ENCODE results near the gene SLC25A39. TPM values are rescaled to one million over a fixed set of nuclear protein-coding genes. Genes with fewer than 3 reads are reported as not detected.

The SLC25A39 gene
- total RNA-seq, 1 experiment from 2014 or later, result 164 TPM

DNA sequence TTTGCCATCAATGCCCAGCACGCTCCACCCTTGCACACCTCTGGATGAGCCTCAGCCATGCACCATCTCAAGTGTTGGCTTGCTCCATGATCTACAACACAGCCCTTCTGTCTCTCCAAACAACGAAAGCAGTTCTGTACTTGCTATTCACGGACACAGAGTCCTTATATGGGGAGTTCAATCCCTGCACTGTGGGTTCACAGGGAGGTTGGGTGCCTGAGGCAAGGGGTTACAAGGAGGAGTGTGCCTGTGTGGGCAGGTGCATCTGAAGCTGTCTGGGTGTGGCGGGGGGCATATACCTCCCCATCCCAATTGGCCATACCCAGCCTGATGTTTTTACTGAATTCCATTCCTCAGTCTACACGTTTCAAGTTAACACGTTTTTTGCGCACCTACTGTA lies 10.6 kb downstream of the SLC25A39 start:
- no peaks in the 10 kb centered on the region for H3K9me3 ChIP-seq (ENCODE audit: insufficient read depth, low read depth)
- DNase-seq, result no peak
- intact Hi-C loops (cut with micrococcal nuclease; ENCODE audit: unreplicated experiment), result no loop called here
- H3K79me2 ChIP-seq (ENCODE audit: low read depth), result no peaks in the 10 kb centered on the region
- H3F3A ChIP-seq (ENCODE audit: insufficient read depth, low read depth), result peaks cover 25% of the 10 kb centered on the region; the same call in 1 of the 2 replicates
- no peaks in the 10 kb centered on the region for H3K36me3 ChIP-seq (ENCODE audit: low read depth)
- no peaks in the 10 kb centered on the region for H3K9me2 ChIP-seq (ENCODE audit: insufficient read depth)
- no TSS peak for BruUV-seq (replicated peaks)
- H3K27ac ChIP-seq, result no peak overlapping the region
- no peak overlapping the region for H3K4me2 ChIP-seq
- ChIA-PET POLR2A (ENCODE audit: unreplicated experiment) (no interaction called here), CTCF (no interaction called here)
- H3K4me3 ChIP-seq, result no peak overlapping the region
- TF ChIP-seq, protein P1, sequence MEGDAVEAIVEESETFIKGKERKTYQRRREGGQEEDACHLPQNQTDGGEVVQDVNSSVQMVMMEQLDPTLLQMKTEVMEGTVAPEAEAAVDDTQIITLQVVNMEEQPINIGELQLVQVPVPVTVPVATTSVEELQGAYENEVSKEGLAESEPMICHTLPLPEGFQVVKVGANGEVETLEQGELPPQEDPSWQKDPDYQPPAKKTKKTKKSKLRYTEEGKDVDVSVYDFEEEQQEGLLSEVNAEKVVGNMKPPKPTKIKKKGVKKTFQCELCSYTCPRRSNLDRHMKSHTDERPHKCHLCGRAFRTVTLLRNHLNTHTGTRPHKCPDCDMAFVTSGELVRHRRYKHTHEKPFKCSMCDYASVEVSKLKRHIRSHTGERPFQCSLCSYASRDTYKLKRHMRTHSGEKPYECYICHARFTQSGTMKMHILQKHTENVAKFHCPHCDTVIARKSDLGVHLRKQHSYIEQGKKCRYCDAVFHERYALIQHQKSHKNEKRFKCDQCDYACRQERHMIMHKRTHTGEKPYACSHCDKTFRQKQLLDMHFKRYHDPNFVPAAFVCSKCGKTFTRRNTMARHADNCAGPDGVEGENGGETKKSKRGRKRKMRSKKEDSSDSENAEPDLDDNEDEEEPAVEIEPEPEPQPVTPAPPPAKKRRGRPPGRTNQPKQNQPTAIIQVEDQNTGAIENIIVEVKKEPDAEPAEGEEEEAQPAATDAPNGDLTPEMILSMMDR (conservative IDR thresholded peaks at IDR 0.05), result no peak
- no peak for TF ChIP-seq EZH2 (IDR thresholded peaks at IDR 0.05; ENCODE audit: low read depth)
- H4K20me1 ChIP-seq (ENCODE audit: insufficient read depth), result no peaks in the 10 kb centered on the region
- H3K27me3 ChIP-seq (ENCODE audit: insufficient read depth, low read depth), result no peaks in the 10 kb centered on the region
- H2AFZ ChIP-seq, result no peak overlapping the region
- no peaks in the 10 kb centered on the region for H3K4me1 ChIP-seq (replicated peaks; ENCODE audit: insufficient read depth)

DNA sequence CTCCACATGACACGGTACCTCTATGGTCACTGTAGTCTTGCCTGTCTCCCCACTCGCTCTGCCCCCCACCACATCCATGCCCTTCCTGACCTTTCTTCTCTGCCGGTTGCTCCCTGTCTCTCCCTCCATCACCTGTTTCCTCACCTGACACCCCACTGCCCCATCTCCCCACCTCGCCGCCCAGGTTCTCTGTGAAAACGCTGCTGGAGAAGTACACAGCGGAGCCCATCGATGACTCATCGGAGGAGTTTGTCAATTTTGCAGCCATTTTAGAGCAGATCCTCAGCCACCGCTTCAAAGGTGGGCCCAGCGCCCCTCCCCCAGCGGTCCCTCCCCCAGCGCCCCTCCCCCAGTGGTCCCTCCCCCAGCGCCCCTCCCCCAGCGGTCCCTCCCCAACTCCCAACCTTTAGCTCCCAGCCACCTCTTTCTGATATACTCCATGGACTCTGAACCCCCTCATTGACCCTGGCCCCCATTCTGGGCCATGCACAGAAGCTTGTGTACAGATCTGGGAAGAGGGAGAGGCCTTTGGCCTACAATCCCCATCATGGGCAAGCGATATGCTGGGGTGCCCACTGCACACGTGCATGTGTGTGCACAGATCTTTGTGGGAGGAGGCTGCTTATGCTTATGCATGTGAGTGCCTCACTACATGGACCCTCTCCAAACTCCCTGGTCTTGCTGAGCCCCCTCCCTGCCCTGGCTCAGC lies 12.1 kb downstream of the SLC25A39 start:
- peaks cover 4% of the 10 kb centered on the region for H3K4me1 ChIP-seq (replicated peaks; ENCODE audit: insufficient read depth)
- ChIA-PET POLR2A (ENCODE audit: unreplicated experiment) (no interaction called here), CTCF (no interaction called here)
- no peak overlapping the region for H3K4me2 ChIP-seq
- intact Hi-C loops (cut with micrococcal nuclease; ENCODE audit: unreplicated experiment), result no loop called here
- no peak overlapping the region for H3K27ac ChIP-seq
- H3K36me3 ChIP-seq (ENCODE audit: low read depth), result no peaks in the 10 kb centered on the region
- peaks cover 19% of the 10 kb centered on the region; the same call in 1 of the 2 replicates for H3F3A ChIP-seq (ENCODE audit: insufficient read depth, low read depth)
- no peaks in the 10 kb centered on the region for H3K9me3 ChIP-seq (ENCODE audit: insufficient read depth, low read depth)
- H3K9me2 ChIP-seq (ENCODE audit: insufficient read depth), result no peaks in the 10 kb centered on the region
- TF ChIP-seq, protein P1 (conservative IDR thresholded peaks at IDR 0.05), result no peak
- TF ChIP-seq EZH2 (IDR thresholded peaks at IDR 0.05; ENCODE audit: low read depth), result no peak
- H3K79me2 ChIP-seq (ENCODE audit: low read depth), result no peaks in the 10 kb centered on the region
- no peak overlapping the region for H3K4me3 ChIP-seq
- H4K20me1 ChIP-seq (ENCODE audit: insufficient read depth), result no peaks in the 10 kb centered on the region
- no peak for DNase-seq
- H3K27me3 ChIP-seq (ENCODE audit: insufficient read depth, low read depth), result peaks cover 4% of the 10 kb centered on the region
- no TSS peak for BruUV-seq (replicated peaks)
- H2AFZ ChIP-seq, result no peak overlapping the region

GRCh38 chr17:44311562-44312181 lies 13.0 kb downstream of the SLC25A39 start:
- POLR2A ChIA-PET (ENCODE audit: unreplicated experiment), result no interaction called here
- CTCF ChIA-PET, result no interaction called here
- H3K27ac ChIP-seq, result no peak overlapping the region
- no peaks in the 10 kb centered on the region for H3K36me3 ChIP-seq (ENCODE audit: low read depth)
- peaks cover 4% of the 10 kb centered on the region; the same call in 1 of the 2 replicates for H4K20me1 ChIP-seq (ENCODE audit: insufficient read depth)
- DNase-seq, result no peak
- no peak overlapping the region for H3K4me2 ChIP-seq
- no peak overlapping the region for H3K4me3 ChIP-seq
- H3F3A ChIP-seq (ENCODE audit: insufficient read depth, low read depth), result peaks cover 18% of the 10 kb centered on the region; the same call in 1 of the 2 replicates
- intact Hi-C loops (cut with micrococcal nuclease; ENCODE audit: unreplicated experiment), result no loop called here
- H3K4me1 ChIP-seq (replicated peaks; ENCODE audit: insufficient read depth), result peaks cover 7% of the 10 kb centered on the region
- no peaks in the 10 kb centered on the region for H3K9me2 ChIP-seq (ENCODE audit: insufficient read depth)
- peaks cover 12% of the 10 kb centered on the region for H3K27me3 ChIP-seq (ENCODE audit: insufficient read depth, low read depth)
- no peaks in the 10 kb centered on the region for H3K9me3 ChIP-seq (ENCODE audit: insufficient read depth, low read depth)
- no peak overlapping the region for H2AFZ ChIP-seq
- BruUV-seq (replicated peaks), result no TSS peak
- no peaks in the 10 kb centered on the region for H3K79me2 ChIP-seq (ENCODE audit: low read depth)
- TF ChIP-seq, protein P1 (conservative IDR thresholded peaks at IDR 0.05), result no peak
- no peak for TF ChIP-seq EZH2 (IDR thresholded peaks at IDR 0.05; ENCODE audit: low read depth)

All from PC-9 (cell line).